Testis (tissue), 3 donors: Measurements from ENCODE around the gene HYLS1. TPM values are rescaled to one million over a fixed set of nuclear protein-coding genes. Genes with fewer than 3 reads are reported as not detected.

Experiments used
- DNase-seq: peaks from one replicate; pipeline ENCODE4 v3.0.0-alpha.2; 2019
- H3K27ac ChIP-seq, 2 donors: fragments of 200-600 bp; sonication (generic); one replicate each; pipeline ENCODE4 v1.5.1; 2019
- H3K27me3 ChIP-seq: fragments of 200-600 bp; sonication (generic); one replicate; pipeline ENCODE4 v1.5.1; 2019
- H3K36me3 ChIP-seq: fragments of 200-600 bp; sonication (generic); one replicate; pipeline ENCODE4 v1.5.1; 2017; ENCODE audit warnings: low read depth; ENCODE audit errors: missing control alignments
- H3K4me1 ChIP-seq: fragments of 200-600 bp; sonication (generic); one replicate; pipeline ENCODE4 v1.5.1; 2019
- H3K4me3 ChIP-seq, 2 donors: fragments of 200-600 bp; sonication (generic); one replicate each; pipeline ENCODE4 v1.5.1; 2017 to 2019
- H3K9me3 ChIP-seq: fragments of 200-600 bp; sonication (generic); one replicate; pipeline ENCODE4 v1.5.1; 2017
- CTCF ChIP-seq, 3 experiments: fragments of 450-650 bp in 2 of 3; fragments of 200-600 bp in 1 of 3; sonication (generic) in 1 of 3; IDR thresholded peaks; one replicate each; pipeline ENCODE4 v1.5.1; 2016 to 2019; ENCODE audit warnings: antibody characterized with exemption in 3 of 3, mild to moderate bottlenecking in 2 of 3, moderate library complexity in 1 of 3
- POLR2A ChIP-seq: fragments of 450-650 bp; IDR thresholded peaks from one replicate; pipeline ENCODE4 v1.6.1; 2017; ENCODE audit warnings: antibody characterized with exemption, mild to moderate bottlenecking, moderate library complexity
- WGBS, 2 donors: methylation state at CpG; one replicate each; pipeline ENCODE4 v1.1.5; 2018; 5-methylcytosine and 5-hydroxymethylcytosine counted together
- intact Hi-C: fragments of 100-400 bp; cut with DNase I; formaldehyde crosslinking; loops from one replicate; pipeline ENCODE4 v1.15.1; 2023; ENCODE audit warnings: low total_unique reads
- polyA plus RNA-seq: library from polyadenylated mRNA; stranded (reverse); fragments of 350-450 nt; fragmentation: Illumina TruSeq; extraction: RNeasy Lipid Tissue Mini Kit (QIAGEN cat#74804); gene quantifications from one replicate; pipeline ENCODE4 v1.2.3, GENCODE V29; 2014; ENCODE audit warnings: low read depth, low replicate concordance; ENCODE audit not compliant: insufficient read depth
- total RNA-seq, 2 donors: library from RNA; depleted of rRNA; stranded (reverse); fragments of >200 nt; gene quantifications; one replicate each; pipeline ENCODE4 v1.2.3, GENCODE V29; 2016

The HYLS1 gene
- total and polyA plus RNA-seq, 3 donors from 2014 or later: 14.7 to 34.2 (median 26.1) TPM

DNA sequence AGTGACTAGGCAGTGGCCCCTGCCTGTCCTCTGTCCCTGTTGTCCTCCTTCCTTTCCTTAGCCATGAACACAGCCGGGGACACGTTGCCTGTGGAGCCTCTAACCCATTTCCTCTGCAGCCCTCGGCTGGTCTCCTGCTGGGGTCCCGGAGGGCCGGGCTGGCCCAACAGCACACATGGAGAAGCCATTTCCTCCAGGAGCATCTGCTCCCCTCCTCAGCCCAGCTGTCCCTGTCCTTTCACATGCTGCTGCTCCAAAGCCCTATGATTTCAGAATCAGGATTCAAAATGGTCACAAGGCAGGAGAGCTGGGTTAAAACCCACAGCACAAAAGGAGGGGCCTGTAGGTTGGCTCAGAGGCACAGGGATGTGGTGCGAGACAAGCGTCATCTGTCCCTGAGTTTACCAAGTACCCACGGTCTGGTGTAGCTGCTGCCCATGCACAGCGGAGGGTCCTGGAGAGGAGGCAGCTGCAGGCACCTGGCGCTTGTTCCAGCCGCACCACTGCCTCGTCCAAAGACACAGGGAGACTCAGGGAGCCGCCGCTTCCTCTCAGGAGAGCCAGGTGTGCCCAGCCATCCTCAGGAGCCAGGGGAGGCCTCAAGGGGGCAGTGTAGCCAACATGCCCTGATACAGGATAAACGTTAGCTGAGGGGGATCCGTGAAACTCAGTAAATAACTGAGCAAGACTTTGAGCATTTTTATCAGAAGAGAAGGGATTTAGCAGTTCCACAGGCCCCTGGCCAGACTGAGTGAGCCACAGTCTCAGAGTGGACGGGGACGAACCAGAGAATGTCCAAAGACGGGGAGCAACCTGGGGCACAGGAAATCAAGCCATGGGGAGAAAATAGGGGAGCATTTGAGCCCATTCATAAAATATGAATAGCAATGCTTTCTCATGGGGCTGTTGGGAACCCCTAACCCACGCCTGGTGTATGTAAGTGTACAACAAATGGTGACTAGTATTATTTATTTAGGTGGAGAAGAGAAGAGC is 54.4 kb downstream of the HYLS1 start:
- 60 to 66% methylated on average over 17 to 20 of the region's 20 CpGs for WGBS, 2 donors
- intact Hi-C loops: no loop called here
- H3K9me3 ChIP-seq: no peaks in the 10 kb centered on the region
- TF ChIP-seq POLR2A: no peak
- peak in 2 of 3 experiments; percentile 13 to 30 for TF ChIP-seq CTCF (IDR thresholded peaks at IDR 0.05)
- no peak overlapping the region for H3K4me3 ChIP-seq
- no peaks in the 10 kb centered on the region for H3K4me1 ChIP-seq
- DNase-seq: peak; percentile 63
- no peaks in the 10 kb centered on the region for H3K36me3 ChIP-seq
- H3K27ac ChIP-seq: no peak overlapping the region
- H3K27me3 ChIP-seq: no peaks in the 10 kb centered on the region

- intact Hi-C loops: no loop called here
- WGBS, 2 donors: 95% methylated on average over 12 of the region's 12 CpGs
- no peak for TF ChIP-seq CTCF (IDR thresholded peaks at IDR 0.05)
- TF ChIP-seq POLR2A: no peak
- no peak overlapping the region for H3K27ac ChIP-seq
- no peaks in the 10 kb centered on the region for H3K36me3 ChIP-seq
- H3K4me1 ChIP-seq: no peaks in the 10 kb centered on the region
- H3K27me3 ChIP-seq: no peaks in the 10 kb centered on the region
- no peak for DNase-seq
- no peaks in the 10 kb centered on the region for H3K9me3 ChIP-seq
- no peak overlapping the region for H3K4me3 ChIP-seq
Observed at GRCh38 chr11:125942771-125943428, 55.4 kb downstream of the HYLS1 start.

DNA sequence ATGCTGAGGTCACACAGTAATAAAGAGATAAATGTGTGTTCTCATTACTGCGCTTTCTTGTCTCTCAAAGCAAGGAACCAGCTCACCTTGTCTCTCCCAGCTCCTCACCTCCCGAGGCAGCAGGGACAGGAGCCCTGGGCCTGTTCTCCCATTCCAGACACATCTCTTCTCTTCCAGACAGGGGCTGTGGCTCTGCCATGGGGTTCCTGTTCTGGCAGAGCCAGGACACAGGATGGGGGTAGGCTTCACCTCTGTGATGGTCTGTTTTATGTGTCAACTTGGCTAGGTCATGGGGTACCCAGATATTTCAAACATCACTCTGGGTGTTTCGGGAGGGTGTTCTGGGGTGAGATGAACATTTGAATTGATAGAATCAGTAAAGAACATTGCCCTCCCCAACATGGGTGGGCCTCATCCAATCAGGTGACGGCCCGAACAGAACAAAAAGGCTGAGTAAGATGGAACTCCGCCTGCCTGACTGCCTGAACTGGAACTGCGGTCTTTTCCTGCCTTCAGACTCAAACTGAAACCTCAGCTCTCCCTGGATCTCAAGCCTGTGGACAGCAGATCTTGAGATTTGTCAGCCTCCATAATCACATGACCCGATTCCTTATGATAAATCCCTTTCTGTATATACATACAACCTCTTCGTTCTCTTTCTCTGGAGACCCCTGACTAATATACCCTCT is 56.3 kb downstream of the HYLS1 start:
- WGBS, 2 donors: 91 to 95% methylated on average over 6 to 9 of the region's 9 CpGs
- Histone ChIP-seq H3K27me3 (no peaks in the 10 kb centered on the region), H3K4me3 (no peak overlapping the region), H3K27ac (no peak overlapping the region), H3K9me3 (no peaks in the 10 kb centered on the region), H3K4me1 (no peaks in the 10 kb centered on the region), H3K36me3 (no peaks in the 10 kb centered on the region)
- no peak for DNase-seq
- TF ChIP-seq POLR2A (no peak), CTCF (IDR thresholded peaks at IDR 0.05) (no peak)
- intact Hi-C loops: no loop called here

DNA sequence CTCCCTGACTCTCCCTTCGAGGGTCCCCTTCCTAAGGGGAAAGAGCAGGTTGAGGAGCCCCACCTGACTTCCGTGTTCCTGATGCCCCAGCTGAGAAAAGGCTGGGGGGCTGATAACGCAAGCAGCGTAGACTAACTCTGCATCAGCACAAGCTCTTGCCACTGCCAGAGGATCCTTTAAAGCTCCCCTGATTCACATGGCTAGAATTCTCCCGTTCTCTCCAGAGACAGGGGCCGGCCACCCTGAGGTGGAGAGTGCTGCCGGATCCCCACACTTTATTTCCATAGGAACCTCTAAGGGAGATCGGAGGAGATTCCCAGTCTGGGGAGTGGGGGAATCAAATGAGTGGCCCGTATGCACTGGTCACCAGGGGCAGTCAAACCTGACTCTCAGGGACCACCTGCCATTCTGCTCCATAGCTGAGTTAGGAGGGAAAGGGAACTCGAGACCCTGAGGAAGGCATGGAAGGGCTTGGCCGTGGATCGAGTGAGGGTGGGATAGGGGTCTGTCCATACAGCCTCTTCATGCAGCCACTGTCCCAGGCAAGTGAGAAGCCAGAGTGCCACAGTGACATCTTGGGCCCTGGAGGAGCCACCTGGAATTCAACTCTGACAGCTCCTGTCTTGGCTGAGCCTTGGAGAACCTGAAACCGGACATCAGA is 57.0 kb downstream of the HYLS1 start:
- Histone ChIP-seq H3K27me3 (no peaks in the 10 kb centered on the region), H3K4me3 (no peak overlapping the region), H3K36me3 (no peaks in the 10 kb centered on the region), H3K27ac (no peak overlapping the region), H3K9me3 (no peaks in the 10 kb centered on the region), H3K4me1 (no peaks in the 10 kb centered on the region)
- TF ChIP-seq CTCF (IDR thresholded peaks at IDR 0.05) (no peak), POLR2A (no peak)
- WGBS, 2 donors: 93% methylated on average over 10 to 13 of the region's 13 CpGs
- no peak for DNase-seq
- intact Hi-C loops: no loop called here
